H1 (cell line): ENCODE data around the gene TFCP2. TPM values are rescaled to one million over a fixed set of nuclear protein-coding genes. Genes with fewer than 3 reads are reported as not detected.
"Not testable (repeated sequence)": the region's sequence is repeated elsewhere in the genome, so short reads cannot be mapped to it uniquely, and the experiment has no call there.

Experiments
- CTCF ChIA-PET: fragments of 300-600 bp; sonication (Branson Sonifier 250); formaldehyde crosslinking; loops from one replicate; lab custom pipeline; 2021; ENCODE audit not compliant: partially characterized antibody; lab: Charles Lee
- POLR2A ChIA-PET: fragments of 300-600 bp; sonication (Branson Sonifier 250); formaldehyde crosslinking; loops from one replicate; lab custom pipeline; 2021; ENCODE audit warnings: inconsistent platforms; ENCODE audit not compliant: partially characterized antibody; lab: Charles Lee
- DNase-seq, 2 experiments: peaks; one replicate each; pipeline versions ENCODE4 v3.0.0 to v3.0.0-alpha.2; 2010 to 2022; ENCODE audit warnings: low spot score in 2 of 2, low read depth in 1 of 2, mixed read lengths in 1 of 2
- FAIRE-seq: peaks from 2 replicates; lab custom pipeline; 2011; peaks lifted over from hg19 to GRCh38; lab: Jason Lieb, UNC
- H2AFZ ChIP-seq: 2 replicates; pipeline ENCODE4 v1.8.1; 2012; ENCODE audit warnings: low read length, inconsistent platforms
- H2AK5ac ChIP-seq: 2 replicates; pipeline ENCODE4 v1.6.1; 2013; ENCODE audit warnings: low read depth, low read length
- H2BK120ac ChIP-seq: replicated peaks from 2 replicates; pipeline ENCODE3; 2013; ENCODE audit warnings: low read depth, low read length, inconsistent platforms
- H2BK12ac ChIP-seq: 2 replicates; pipeline ENCODE4 v1.6.1; 2013; ENCODE audit warnings: low read depth, low read length
- H2BK15ac ChIP-seq: 2 replicates; pipeline ENCODE4 v1.6.1; 2013; ENCODE audit warnings: low read length
- H2BK20ac ChIP-seq: 2 replicates; pipeline ENCODE4 v1.6.1; 2013; ENCODE audit warnings: low read length
- H2BK5ac ChIP-seq: 2 replicates; pipeline ENCODE4 v1.6.1; 2013; ENCODE audit warnings: low read depth, low read length
- H3K14ac ChIP-seq: 2 replicates; pipeline ENCODE4 v1.6.1; 2013; ENCODE audit warnings: inconsistent platforms; ENCODE audit not compliant: insufficient read length
- H3K18ac ChIP-seq: 2 replicates; pipeline ENCODE4 v1.6.1; 2013; ENCODE audit warnings: low read length; ENCODE audit errors: extremely low read depth
- H3K23ac ChIP-seq: 2 replicates; pipeline ENCODE4 v1.6.1; 2013; ENCODE audit warnings: inconsistent platforms; ENCODE audit not compliant: insufficient read length
- H3K23me2 ChIP-seq: 2 replicates; pipeline ENCODE4 v1.6.1; 2013; ENCODE audit warnings: low read depth, low read length
- H3K27ac ChIP-seq: 2 replicates; pipeline ENCODE4 v1.6.1; 2011; ENCODE audit warnings: low read depth, low read length, inconsistent platforms
- H3K27me3 ChIP-seq, 4 experiments: replicated peaks in 1 of 4; 1 replicate in 1 of 4; 2 replicates in 3 of 4; pipeline versions ENCODE4 v1.6.1 to v1.8.1; 2011 to 2013; ENCODE audit warnings: low read length in 3 of 4, mild to moderate bottlenecking in 3 of 4, inconsistent platforms in 2 of 4, mixed read lengths in 2 of 4, moderate library complexity in 1 of 4; ENCODE audit not compliant: control insufficient read depth in 3 of 4, insufficient read depth in 3 of 4; ENCODE audit errors: extremely low read depth in 1 of 4
- H3K36me3 ChIP-seq, 4 experiments: 2 replicates each; pipeline versions ENCODE4 v1.6.1 to v1.8.1; 2011 to 2013; ENCODE audit warnings: mild to moderate bottlenecking in 4 of 4, low read length in 3 of 4, moderate library complexity in 2 of 4, control low read depth in 1 of 4, inconsistent platforms in 1 of 4; ENCODE audit not compliant: insufficient read depth in 4 of 4, control insufficient read depth in 2 of 4
- H3K4ac ChIP-seq: replicated peaks from 2 replicates; pipeline ENCODE3; 2013; ENCODE audit warnings: low read length, low read depth, mixed read lengths, inconsistent platforms; ENCODE audit not compliant: insufficient read length
- H3K4me1 ChIP-seq, 4 experiments: replicated peaks in 1 of 4; 1 replicate in 1 of 4; 2 replicates in 3 of 4; pipeline versions ENCODE4 v1.6.1 to v1.8.1; 2011 to 2013; ENCODE audit warnings: low read length in 3 of 4, inconsistent platforms in 2 of 4, mixed read lengths in 1 of 4; ENCODE audit not compliant: insufficient read depth in 4 of 4, control insufficient read depth in 3 of 4
- H3K4me2 ChIP-seq, 2 experiments: 2 replicates each; pipeline versions ENCODE4 v1.6.1 to v1.8.1; 2011 to 2013; ENCODE audit warnings: low read depth in 2 of 2, low read length in 2 of 2, control low read depth in 1 of 2, inconsistent platforms in 1 of 2, mild to moderate bottlenecking in 1 of 2; ENCODE audit not compliant: insufficient read depth in 1 of 2
- H3K4me3 ChIP-seq, 4 experiments: fragments of 200-600, 300-600 bp in 1 of 4; sonication (generic), shearing (Covaris generic), sonication (Bioruptor Twin) in 1 of 4; 2 replicates each; pipeline versions ENCODE4 v1.5.1 to v1.8.1; 2011 to 2016; ENCODE audit warnings: low read length in 4 of 4, low read depth in 3 of 4, control low read depth in 2 of 4, inconsistent platforms in 2 of 4, mild to moderate bottlenecking in 2 of 4, mixed read lengths in 1 of 4, moderate library complexity in 1 of 4; ENCODE audit not compliant: insufficient read depth in 2 of 4; ENCODE audit errors: extremely low read depth in 1 of 4
- H3K56ac ChIP-seq: replicated peaks from 2 replicates; pipeline ENCODE3; 2013; ENCODE audit warnings: low read depth, mild to moderate bottlenecking, mixed read lengths, low read length, inconsistent platforms; ENCODE audit not compliant: insufficient read length
- H3K79me1 ChIP-seq: 2 replicates; pipeline ENCODE4 v1.6.1; 2013; ENCODE audit warnings: low read depth, low read length, control low read depth
- H3K79me2 ChIP-seq, 2 experiments: 2 replicates each; pipeline versions ENCODE4 v1.6.1 to v1.8.1; 2012 to 2013; ENCODE audit warnings: low read length in 2 of 2, mild to moderate bottlenecking in 2 of 2, inconsistent platforms in 1 of 2; ENCODE audit not compliant: insufficient read depth in 2 of 2, control insufficient read depth in 1 of 2
- H3K9ac ChIP-seq, 4 experiments: replicated peaks in 1 of 4; 1 replicate in 1 of 4; 2 replicates in 3 of 4; pipeline versions ENCODE4 v1.6.1 to v1.8.1; 2011 to 2013; ENCODE audit warnings: low read depth in 3 of 4, low read length in 3 of 4, control low read depth in 2 of 4, mild to moderate bottlenecking in 2 of 4, moderate library complexity in 2 of 4, inconsistent platforms in 1 of 4; ENCODE audit errors: extremely low read depth in 1 of 4
- H3K9me3 ChIP-seq, 2 experiments: 2 replicates each; pipeline versions ENCODE4 v1.6.1 to v1.8.1; 2012 to 2013; ENCODE audit warnings: mild to moderate bottlenecking in 2 of 2, moderate library complexity in 2 of 2, control low read depth in 1 of 2, inconsistent platforms in 1 of 2, low read depth in 1 of 2, low read length in 1 of 2, mixed read lengths in 1 of 2; ENCODE audit not compliant: insufficient read depth in 2 of 2
- H4K20me1 ChIP-seq, 2 experiments: replicated peaks in 1 of 2; 2 replicates each; pipeline versions ENCODE3 to v1.8.1; 2011 to 2013; ENCODE audit warnings: inconsistent platforms in 2 of 2, low read length in 2 of 2, mild to moderate bottlenecking in 1 of 2; ENCODE audit not compliant: insufficient read depth in 2 of 2, control insufficient read depth in 1 of 2
- H4K5ac ChIP-seq: 2 replicates; pipeline ENCODE4 v1.6.1; 2013; ENCODE audit warnings: low read length, low read depth, mixed read lengths, inconsistent platforms; ENCODE audit not compliant: insufficient read length
- H4K8ac ChIP-seq: 2 replicates; pipeline ENCODE4 v1.8.0; 2013; ENCODE audit warnings: mild to moderate bottlenecking, moderate library complexity, low read length, inconsistent platforms; ENCODE audit not compliant: insufficient read depth; ENCODE audit errors: extremely low read depth
- H4K91ac ChIP-seq: replicated peaks from 2 replicates; pipeline ENCODE3; 2013; ENCODE audit warnings: low read length, mixed read lengths, inconsistent platforms; ENCODE audit not compliant: insufficient read length
- BACH1 ChIP-seq: IDR thresholded peaks from 2 replicates; pipeline ENCODE4 v1.6.1; 2012; ENCODE audit warnings: low read length, improper control_type of control experiment
- CTBP2 ChIP-seq: IDR thresholded peaks from 2 replicates; pipeline ENCODE4 v1.7.0; 2011; ENCODE audit warnings: borderline replicate concordance, mild to moderate bottlenecking, moderate library complexity, mixed read lengths, low read length; ENCODE audit not compliant: insufficient read depth, insufficient read length
- WGBS, 2 experiments: shearing (Covaris generic) in 1 of 2; methylation state at CpG; one replicate each; pipeline versions ENCODE4 v1.1.6 to v1.1.7; 2013 to 2015; ENCODE audit warnings: low lambda C conversion rate in 2 of 2, mixed read lengths in 2 of 2, inconsistent platforms in 1 of 2, low coverage in 1 of 2, missing lambda C conversion rate in 1 of 2; ENCODE audit not compliant: insufficient replicate concordance in 2 of 2, insufficient coverage in 1 of 2, insufficient read length in 1 of 2; ENCODE audit errors: extremely low coverage in 1 of 2, missing lambda C conversion rate in 1 of 2; 5-methylcytosine and 5-hydroxymethylcytosine counted together
- polyA plus RNA-seq, 7 experiments: library from polyadenylated mRNA; depleted of rRNA in 3 of 7; stranded (reverse) in 5 of 7; unstranded in 2 of 7; fragments of >200 nt in 5 of 7; fragments of 200-250 nt in 2 of 7; gene quantifications; 1 replicate in 5 of 7; 2 replicates in 1 of 7; 4 replicates in 1 of 7; pipeline versions ENCODE4 v1.2.1 to v1.2.3, GENCODE V29; 2011 to 2013; ENCODE audit warnings: missing spikeins in 2 of 7, mixed read lengths in 2 of 7
- total RNA-seq: library from RNA; stranded (reverse); fragmentation: NEBNext Ultra II Directional; extraction: Animal tissue kit (Norgen Biotek cat#: 25700); gene quantifications from 2 replicates; pipeline ENCODE4 v1.2.1, GENCODE V29; 2021

Gene TFCP2
- total and polyA plus RNA-seq, 2 of the 8 experiments (the other 6 are each of a cell fraction or from before 2014, with no cell fraction given), result 19.8 to 49.2 TPM

GRCh38 chr12:51080136-51080535 lies 92.8 kb downstream of the TFCP2 start (continued):
- TF ChIP-seq BACH1 (no peak), CTBP2 (no peak)
- TF ChIP-seq, all 59 proteins: peak for 0

GRCh38 chr12:51078866-51079265 lies 94.1 kb downstream of the TFCP2 start:
- H2BK5ac ChIP-seq, H3K23ac ChIP-seq, H2BK120ac ChIP-seq, H2AK5ac ChIP-seq, H4K8ac ChIP-seq, H3K4me2 ChIP-seq, H2BK12ac ChIP-seq, H3K9me3 ChIP-seq, H2BK20ac ChIP-seq, H4K91ac ChIP-seq, H3K23me2 ChIP-seq, H3K18ac ChIP-seq, H4K5ac ChIP-seq, POLR2A ChIA-PET, CTCF ChIA-PET, H3K14ac ChIP-seq, H3K56ac ChIP-seq, H3K4me3 ChIP-seq, H2AFZ ChIP-seq, H3K4ac ChIP-seq, H4K20me1 ChIP-seq, H3K27me3 ChIP-seq, H3K9ac ChIP-seq, FAIRE-seq, H3K36me3 ChIP-seq, H2BK15ac ChIP-seq, DNase-seq, H3K27ac ChIP-seq, H3K4me1 ChIP-seq: not testable (repeated sequence)
- WGBS, 2 experiments, result 98% methylated on average over 6 of the region's 6 CpGs; no CpG with 5 or more reads in 1 of the 2 experiments
- Histone ChIP-seq H3K79me1 (peaks cover 11% of the 10 kb centered on the region), H3K79me2 (peaks cover 9 to 51% of the 10 kb centered on the region in 2 experiments; a peak in 3 of 4 replicates)
